ENCODE results near the gene CTSZ. TPM values are rescaled to one million over a fixed set of nuclear protein-coding genes. Genes with fewer than 3 reads are reported as not detected.
A peak's percentile ranks its signal among the peaks of the same experiment; 100 is the strongest.

Gene CTSZ
- total RNA-seq: 48.1 and 51.1 TPM in 2 replicates

GRCh38 chr20:59006864-59007664, at the start of gene CTSZ:
CTSZ (minus strand) TSS chr20:59007254; CDS start chr20:59007128, 126 bp downstream.
- Mint-ChIP-seq H3K27ac (peak within 1 kb of the TSS; percentile 91), H3K4me3 (peak within 1 kb of the TSS; percentile 89), H3K9me3 (no peaks in the 10 kb centered on the region), H3K27me3 (no peaks in the 10 kb centered on the region), H3K36me3 (ENCODE audit: low read depth) (peaks cover 15% of the 10 kb centered on the region), H3K4me1 (peaks cover 45% of the 10 kb centered on the region)
- intact Hi-C loops (cut with micrococcal nuclease): loop anchor here (1.0 to 2.0 kb wide), 2 partner anchors 24 to 26 kb away; partner anchors contain the start of gene NELFCD
- DNase-seq: peak; percentile 87

DNA sequence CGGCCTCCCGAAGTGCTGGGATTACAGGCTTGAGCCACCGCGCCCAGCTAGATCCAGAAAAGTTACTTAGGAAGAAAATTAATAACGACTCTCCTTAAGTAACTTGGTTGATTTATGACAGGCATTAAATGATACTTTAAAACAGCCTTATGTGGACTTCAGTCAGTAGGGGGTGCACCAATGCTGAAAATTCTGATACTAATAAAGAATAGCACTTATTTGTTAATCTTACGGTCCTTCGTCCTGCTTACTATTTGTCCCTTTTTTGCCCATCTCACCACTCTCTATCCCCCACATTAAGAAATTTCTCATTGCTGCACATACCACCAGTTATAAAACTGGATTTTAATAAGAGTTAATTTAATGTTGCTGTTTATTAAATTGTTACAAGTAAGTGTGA, 48.2 kb upstream of the CTSZ start:
- peak; percentile 61 for DNase-seq
- intact Hi-C loops (cut with micrococcal nuclease): no loop called here

GRCh38 chr20:59051666-59052185, 44.7 kb upstream of the CTSZ start:
- H3K9me3 Mint-ChIP-seq: no peaks in the 10 kb centered on the region
- H3K27ac Mint-ChIP-seq: no peak overlapping the region
- peak; percentile 53 for DNase-seq
- H3K4me3 Mint-ChIP-seq: no peak overlapping the region
- intact Hi-C loops (cut with micrococcal nuclease): no loop called here
- no peaks in the 10 kb centered on the region for H3K36me3 Mint-ChIP-seq (ENCODE audit: low read depth)
- peaks cover 9% of the 10 kb centered on the region for H3K4me1 Mint-ChIP-seq
- H3K27me3 Mint-ChIP-seq: peaks cover 38% of the 10 kb centered on the region

More for the DNA sequence above, 48.2 kb upstream of the CTSZ start:
- Mint-ChIP-seq H3K27me3 (peaks cover 42% of the 10 kb centered on the region), H3K27ac (no peak overlapping the region), H3K4me3 (no peak overlapping the region), H3K36me3 (ENCODE audit: low read depth) (no peaks in the 10 kb centered on the region), H3K9me3 (no peaks in the 10 kb centered on the region), H3K4me1 (no peaks in the 10 kb centered on the region)

- DNase-seq: peak; percentile 23
- Mint-ChIP-seq H3K36me3 (ENCODE audit: low read depth) (no peaks in the 10 kb centered on the region), H3K27me3 (peaks cover 31% of the 10 kb centered on the region), H3K4me1 (peaks cover 10% of the 10 kb centered on the region), H3K27ac (no peak overlapping the region), H3K9me3 (no peaks in the 10 kb centered on the region), H3K4me3 (no peak overlapping the region)
- intact Hi-C loops (cut with micrococcal nuclease): no loop called here
Measured at GRCh38 chr20:59050437-59050836, 43.4 kb upstream of the CTSZ start.

GRCh38 chr20:59048681-59049030, 41.6 kb upstream of the CTSZ start:
- DNase-seq: no peak
- Mint-ChIP-seq H3K4me3 (no peak overlapping the region), H3K27me3 (peaks cover 21% of the 10 kb centered on the region), H3K36me3 (ENCODE audit: low read depth) (no peaks in the 10 kb centered on the region), H3K4me1 (peaks cover 14% of the 10 kb centered on the region), H3K9me3 (no peaks in the 10 kb centered on the region), H3K27ac (no peak overlapping the region)
- intact Hi-C loops (cut with micrococcal nuclease): loop anchor here (2.0 to 10.0 kb wide), 3 partner anchors 26 to 1654 kb away; partner anchors contain the start of genes RBM38 and ZNF831

- peak; percentile 56 for DNase-seq
Measured at GRCh38 chr20:59047938-59048680, 41.1 kb upstream of the CTSZ start.

GRCh38 chr20:59046862-59047261, 39.8 kb upstream of the CTSZ start:
- no peak for DNase-seq
- Mint-ChIP-seq H3K36me3 (ENCODE audit: low read depth) (peaks cover 1% of the 10 kb centered on the region), H3K27ac (no peak overlapping the region), H3K27me3 (peaks cover 11% of the 10 kb centered on the region), H3K4me1 (peaks cover 22% of the 10 kb centered on the region), H3K9me3 (no peaks in the 10 kb centered on the region), H3K4me3 (no peak overlapping the region)
- intact Hi-C loops (cut with micrococcal nuclease): loop anchor here (5.0 to 10.0 kb wide), 2 partner anchors 115 to 1652 kb away; partner anchors contain the start of genes RBM38 and ZNF831

More at GRCh38 chr20:59047938-59048680, 41.1 kb upstream of the CTSZ start:
- H3K4me3 Mint-ChIP-seq: no peak overlapping the region
- peaks cover 16% of the 10 kb centered on the region for H3K27me3 Mint-ChIP-seq
- peak overlapping the region; percentile 26 for H3K27ac Mint-ChIP-seq
- intact Hi-C loops (cut with micrococcal nuclease): loop anchor here (2.0 to 10.0 kb wide), 3 partner anchors 27 to 1653 kb away; partner anchors contain the start of genes RBM38 and ZNF831
- H3K36me3 Mint-ChIP-seq (ENCODE audit: low read depth): no peaks in the 10 kb centered on the region
- H3K4me1 Mint-ChIP-seq: peaks cover 20% of the 10 kb centered on the region
- no peaks in the 10 kb centered on the region for H3K9me3 Mint-ChIP-seq

- H3K27me3 Mint-ChIP-seq: no peaks in the 10 kb centered on the region
- intact Hi-C loops (cut with micrococcal nuclease): loop anchor here (5.0 to 10.0 kb wide), 3 partner anchors 118 to 1650 kb away; partner anchors contain the start of genes RBM38 and ZNF831
Measured at GRCh38 chr20:59044796-59045195, 37.7 kb upstream of the CTSZ start.

DNA sequence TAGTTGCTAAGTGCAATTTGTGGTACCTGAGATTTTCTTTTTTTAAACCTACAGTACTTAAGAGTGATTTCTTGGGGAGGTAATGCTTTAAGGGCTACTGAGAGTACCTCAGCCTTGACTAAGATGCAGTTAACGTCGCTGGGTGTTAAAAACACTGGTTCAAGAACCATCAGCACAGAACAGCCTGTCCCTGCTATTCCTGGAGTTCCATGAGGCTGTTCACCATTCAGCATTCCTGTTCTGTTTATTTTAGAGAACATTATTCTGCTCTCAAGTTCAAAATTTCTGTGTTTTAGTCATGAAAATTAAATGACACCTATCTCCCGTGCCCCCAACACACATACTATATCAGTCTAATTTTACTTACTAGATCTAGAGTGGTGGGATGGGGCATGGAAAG, 37.2 kb upstream of the CTSZ start:
- intact Hi-C loops (cut with micrococcal nuclease): loop anchor here (5.0 to 10.0 kb wide), 2 partner anchors 178 to 1649 kb away; partner anchors contain the start of gene RBM38

More at GRCh38 chr20:59044796-59045195, 37.7 kb upstream of the CTSZ start:
- H3K27ac Mint-ChIP-seq: no peak overlapping the region
- peaks cover 39% of the 10 kb centered on the region for H3K4me1 Mint-ChIP-seq
- no peak overlapping the region for H3K4me3 Mint-ChIP-seq
- H3K9me3 Mint-ChIP-seq: no peaks in the 10 kb centered on the region
- H3K36me3 Mint-ChIP-seq (ENCODE audit: low read depth): peaks cover 18% of the 10 kb centered on the region
- DNase-seq: peak; percentile 53

GRCh38 chr20:59043698-59044097, 36.6 kb upstream of the CTSZ start:
- Mint-ChIP-seq H3K4me1 (peaks cover 47% of the 10 kb centered on the region), H3K36me3 (ENCODE audit: low read depth) (peaks cover 25% of the 10 kb centered on the region), H3K4me3 (peak overlapping the region; percentile 73), H3K9me3 (no peaks in the 10 kb centered on the region), H3K27me3 (no peaks in the 10 kb centered on the region), H3K27ac (peak overlapping the region; percentile 61)
- DNase-seq: peak; percentile 57
- intact Hi-C loops (cut with micrococcal nuclease): loop anchor here (1.0 to 10.0 kb wide), 3 partner anchors 62 to 1649 kb away; partner anchors contain the start of genes NELFCD and RBM38

More for the DNA sequence above, 37.2 kb upstream of the CTSZ start:
- H3K4me1 Mint-ChIP-seq: peaks cover 42% of the 10 kb centered on the region
- no peak overlapping the region for H3K27ac Mint-ChIP-seq
- H3K4me3 Mint-ChIP-seq: no peak overlapping the region
- peaks cover 21% of the 10 kb centered on the region for H3K36me3 Mint-ChIP-seq (ENCODE audit: low read depth)
- DNase-seq: peak; percentile 50
- no peaks in the 10 kb centered on the region for H3K9me3 Mint-ChIP-seq
- no peaks in the 10 kb centered on the region for H3K27me3 Mint-ChIP-seq

DNA sequence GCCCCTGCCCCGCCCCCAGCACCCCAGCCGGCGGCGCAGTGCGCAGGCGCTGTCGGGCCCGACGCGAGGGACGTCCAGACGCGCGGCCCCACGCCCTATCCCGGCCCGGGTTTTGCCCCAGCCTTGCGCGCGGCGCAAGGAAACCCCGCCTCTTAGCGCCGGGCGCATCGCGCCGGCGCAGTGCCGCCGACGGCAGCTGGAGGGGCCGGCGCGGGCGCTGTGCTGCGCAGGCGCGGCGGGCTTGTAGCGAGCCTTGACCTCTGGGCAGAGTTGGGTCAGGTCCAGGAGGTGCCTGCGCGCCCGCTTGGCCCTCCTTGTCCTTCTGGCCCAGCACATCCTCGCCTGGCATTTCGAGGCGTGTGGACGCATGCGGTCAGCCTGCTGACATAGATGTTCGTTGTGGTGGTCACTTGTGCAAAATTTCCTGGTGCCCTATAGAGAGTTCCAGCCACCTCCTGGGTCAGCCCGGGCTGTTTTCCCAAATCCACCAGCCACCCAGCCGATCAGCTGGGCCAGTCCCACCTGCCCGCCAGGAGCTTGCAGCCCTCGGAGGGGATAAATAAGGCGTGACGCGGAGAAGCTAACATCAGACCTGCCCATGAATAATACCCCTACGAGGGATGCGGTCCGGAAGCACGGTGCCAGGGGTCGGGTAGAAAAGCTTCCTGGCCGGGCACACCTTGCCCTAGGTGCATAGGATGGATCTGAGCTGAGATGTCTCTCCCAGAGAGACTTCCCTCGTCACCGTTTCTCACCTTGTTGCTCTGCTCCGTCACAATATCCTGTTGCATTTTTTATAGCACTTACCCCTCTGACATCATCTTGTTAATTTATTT, 36.0 kb upstream of the CTSZ start:
- Mint-ChIP-seq H3K27me3 (no peaks in the 10 kb centered on the region), H3K4me1 (peaks cover 42% of the 10 kb centered on the region), H3K4me3 (peak overlapping the region; percentile 93), H3K9me3 (no peaks in the 10 kb centered on the region), H3K27ac (peak overlapping the region; percentile 96), H3K36me3 (ENCODE audit: low read depth) (peaks cover 25% of the 10 kb centered on the region)
- intact Hi-C loops (cut with micrococcal nuclease): loop anchor here (1.0 to 10.0 kb wide), 4 partner anchors 11 to 1648 kb away; partner anchors contain the start of genes ATP5F1E, NELFCD and RBM38
- peak; percentile 99 for DNase-seq

DNA sequence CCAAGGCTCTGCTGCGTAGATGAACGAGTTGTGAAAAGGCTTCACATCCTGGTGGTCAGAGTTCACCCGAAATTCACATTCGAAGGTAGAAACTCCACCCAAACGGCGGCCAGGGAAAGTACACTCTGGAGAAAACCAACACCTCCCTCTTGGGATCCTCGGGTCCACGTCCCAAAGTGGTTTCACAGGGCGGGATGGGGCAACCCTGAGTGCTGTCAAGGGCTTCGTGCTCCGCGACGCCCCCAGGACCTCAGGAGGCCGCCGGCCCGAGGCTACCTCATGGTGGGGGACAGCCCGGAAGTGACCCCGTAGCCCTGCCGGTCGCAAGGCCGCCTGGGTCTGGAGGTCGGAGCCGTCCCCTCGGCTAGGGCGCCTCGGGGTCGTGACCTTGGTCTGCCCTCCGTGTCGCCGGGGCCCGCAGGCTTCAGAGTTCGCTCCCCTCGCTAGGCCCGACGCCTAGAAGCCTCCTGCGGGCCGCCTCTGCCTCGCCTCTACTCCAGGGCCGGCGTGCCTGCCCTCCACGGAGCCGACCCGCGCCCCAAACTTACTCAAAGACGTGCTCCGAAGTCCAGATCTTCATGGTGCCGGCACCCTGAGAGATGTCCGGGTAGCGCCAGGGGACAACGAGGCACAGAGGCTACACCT, 35.2 kb upstream of the CTSZ start, which contains the start of gene PRELID3B:
TSS of gene PRELID3B (minus strand) at position 636 of the 645 bp plus-strand sequence. CDS start at position 580, 56 bp downstream.
- DNase-seq: peak; percentile 82
- peak within 1 kb of the TSS; percentile 93 for H3K4me3 Mint-ChIP-seq
- H3K27me3 Mint-ChIP-seq: no peaks in the 10 kb centered on the region
- H3K4me1 Mint-ChIP-seq: peaks cover 42% of the 10 kb centered on the region
- no peaks in the 10 kb centered on the region for H3K9me3 Mint-ChIP-seq
- intact Hi-C loops (cut with micrococcal nuclease): loop anchor here (1.0 to 10.0 kb wide), 3 partner anchors 10 to 1647 kb away; partner anchors contain the start of genes ATP5F1E and RBM38
- peak within 1 kb of the TSS; percentile 96 for H3K27ac Mint-ChIP-seq
- peaks cover 32% of the 10 kb centered on the region for H3K36me3 Mint-ChIP-seq (ENCODE audit: low read depth)
